Sigmoid colon (tissue), 4 donors: ENCODE data around the gene AGR2.

Source experiments
- CTCF ChIP-seq, 4 experiments: fragments of 450-650 bp in 3 of 4; fragments of 200-600 bp in 1 of 4; IDR thresholded peaks; one replicate each; pipeline ENCODE4 v1.5.1; 2016 to 2019; ENCODE audit warnings: antibody characterized with exemption in 4 of 4, mild to moderate bottlenecking in 3 of 4, moderate library complexity in 2 of 4
- EP300 ChIP-seq, 4 donors: sonication (generic); formaldehyde crosslinking; IDR thresholded peaks; one replicate each; pipeline ENCODE4 v1.6.1; 2017; ENCODE audit warnings: antibody characterized with exemption in 4 of 4
- POLR2AphosphoS5 ChIP-seq, 4 donors: sonication (generic); formaldehyde crosslinking; IDR thresholded peaks; one replicate each; pipeline ENCODE4 v1.6.1; 2017; ENCODE audit warnings: antibody characterized with exemption in 4 of 4

DNA sequence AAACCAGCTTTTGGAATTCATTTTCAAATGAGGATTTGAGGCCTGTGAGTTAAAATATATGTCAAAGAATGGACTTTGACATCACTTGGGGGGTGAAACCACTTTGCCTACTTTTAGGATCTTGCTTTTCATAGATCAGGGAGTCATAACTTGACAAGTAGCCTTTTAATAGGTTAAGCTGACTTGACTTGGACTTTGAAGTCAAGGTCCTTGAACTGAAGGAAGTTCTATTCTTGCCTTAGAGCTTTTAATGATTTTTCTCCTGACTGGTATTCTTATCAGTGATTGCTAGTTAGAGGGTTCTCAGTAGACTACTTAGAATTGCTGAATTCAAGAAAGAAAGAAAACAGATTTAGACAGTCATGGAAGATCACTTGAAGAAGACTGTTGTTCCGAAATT is 17.7 kb downstream of the AGR2 start:
- no peak for TF ChIP-seq CTCF (IDR thresholded peaks at IDR 0.05)
- no peak for TF ChIP-seq POLR2AphosphoS5 (IDR thresholded peaks at IDR 0.05)
- TF ChIP-seq EP300 (IDR thresholded peaks at IDR 0.05): no peak
